ENCODE measurements around the gene MUC5AC. TPM values are rescaled to one million over a fixed set of nuclear protein-coding genes. Genes with fewer than 3 reads are reported as not detected.

The MUC5AC gene, protein sequence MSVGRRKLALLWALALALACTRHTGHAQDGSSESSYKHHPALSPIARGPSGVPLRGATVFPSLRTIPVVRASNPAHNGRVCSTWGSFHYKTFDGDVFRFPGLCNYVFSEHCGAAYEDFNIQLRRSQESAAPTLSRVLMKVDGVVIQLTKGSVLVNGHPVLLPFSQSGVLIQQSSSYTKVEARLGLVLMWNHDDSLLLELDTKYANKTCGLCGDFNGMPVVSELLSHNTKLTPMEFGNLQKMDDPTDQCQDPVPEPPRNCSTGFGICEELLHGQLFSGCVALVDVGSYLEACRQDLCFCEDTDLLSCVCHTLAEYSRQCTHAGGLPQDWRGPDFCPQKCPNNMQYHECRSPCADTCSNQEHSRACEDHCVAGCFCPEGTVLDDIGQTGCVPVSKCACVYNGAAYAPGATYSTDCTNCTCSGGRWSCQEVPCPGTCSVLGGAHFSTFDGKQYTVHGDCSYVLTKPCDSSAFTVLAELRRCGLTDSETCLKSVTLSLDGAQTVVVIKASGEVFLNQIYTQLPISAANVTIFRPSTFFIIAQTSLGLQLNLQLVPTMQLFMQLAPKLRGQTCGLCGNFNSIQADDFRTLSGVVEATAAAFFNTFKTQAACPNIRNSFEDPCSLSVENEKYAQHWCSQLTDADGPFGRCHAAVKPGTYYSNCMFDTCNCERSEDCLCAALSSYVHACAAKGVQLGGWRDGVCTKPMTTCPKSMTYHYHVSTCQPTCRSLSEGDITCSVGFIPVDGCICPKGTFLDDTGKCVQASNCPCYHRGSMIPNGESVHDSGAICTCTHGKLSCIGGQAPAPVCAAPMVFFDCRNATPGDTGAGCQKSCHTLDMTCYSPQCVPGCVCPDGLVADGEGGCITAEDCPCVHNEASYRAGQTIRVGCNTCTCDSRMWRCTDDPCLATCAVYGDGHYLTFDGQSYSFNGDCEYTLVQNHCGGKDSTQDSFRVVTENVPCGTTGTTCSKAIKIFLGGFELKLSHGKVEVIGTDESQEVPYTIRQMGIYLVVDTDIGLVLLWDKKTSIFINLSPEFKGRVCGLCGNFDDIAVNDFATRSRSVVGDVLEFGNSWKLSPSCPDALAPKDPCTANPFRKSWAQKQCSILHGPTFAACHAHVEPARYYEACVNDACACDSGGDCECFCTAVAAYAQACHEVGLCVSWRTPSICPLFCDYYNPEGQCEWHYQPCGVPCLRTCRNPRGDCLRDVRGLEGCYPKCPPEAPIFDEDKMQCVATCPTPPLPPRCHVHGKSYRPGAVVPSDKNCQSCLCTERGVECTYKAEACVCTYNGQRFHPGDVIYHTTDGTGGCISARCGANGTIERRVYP (N-terminal part only)
- total RNA-seq = not detected in 2 replicates

DNA sequence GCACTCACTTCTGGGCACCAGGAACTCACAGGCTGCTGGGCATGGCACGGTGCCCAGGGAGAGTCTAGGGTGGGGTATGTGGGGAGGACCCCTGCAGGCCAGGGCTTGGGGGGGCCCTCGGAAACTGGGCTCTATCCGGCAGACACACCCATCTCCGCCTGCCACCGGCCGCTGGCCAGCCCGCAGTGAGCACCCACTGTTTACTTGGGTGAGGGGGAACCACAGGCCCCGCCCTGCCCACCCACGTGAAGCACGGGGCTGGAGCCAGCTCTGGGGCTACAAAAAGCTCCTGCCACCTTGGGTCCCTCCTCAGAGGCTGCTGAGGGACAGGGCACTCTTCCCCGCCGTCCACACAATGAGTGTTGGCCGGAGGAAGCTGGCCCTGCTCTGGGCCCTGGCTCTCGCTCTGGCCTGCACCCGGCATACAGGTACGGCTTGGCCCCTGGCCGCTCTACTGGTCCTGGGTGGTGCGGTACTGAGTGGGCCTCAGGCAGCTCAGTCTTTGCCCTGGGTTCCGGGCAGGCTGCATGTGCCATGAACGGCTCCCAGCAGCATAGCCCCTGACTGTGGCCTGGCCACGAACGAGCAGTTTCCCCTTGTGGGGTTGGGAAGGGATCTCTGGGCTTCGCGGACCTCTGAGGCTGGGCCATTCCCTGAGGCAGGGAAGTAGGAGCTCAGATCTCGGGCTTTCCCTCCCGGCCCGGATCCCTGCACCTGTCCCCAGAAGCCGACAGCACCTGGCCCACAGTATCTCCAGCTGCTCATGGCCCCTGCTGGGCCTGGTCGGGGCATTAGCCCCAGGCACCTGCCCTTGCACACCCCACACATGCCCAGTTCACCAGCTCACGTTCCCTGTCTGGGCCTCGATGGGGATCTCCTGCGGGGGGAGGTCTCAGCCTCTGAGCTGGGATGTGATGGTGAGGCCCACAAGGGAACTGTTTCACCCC lies at the start of gene MUC5AC:
Gene MUC5AC, plus strand, starts transcription at position 309 of the 947 bp plus-strand sequence. Its CDS starts 47 bp downstream, at position 356.
- intact Hi-C loops (cut with micrococcal nuclease) = no loop called here

DNA sequence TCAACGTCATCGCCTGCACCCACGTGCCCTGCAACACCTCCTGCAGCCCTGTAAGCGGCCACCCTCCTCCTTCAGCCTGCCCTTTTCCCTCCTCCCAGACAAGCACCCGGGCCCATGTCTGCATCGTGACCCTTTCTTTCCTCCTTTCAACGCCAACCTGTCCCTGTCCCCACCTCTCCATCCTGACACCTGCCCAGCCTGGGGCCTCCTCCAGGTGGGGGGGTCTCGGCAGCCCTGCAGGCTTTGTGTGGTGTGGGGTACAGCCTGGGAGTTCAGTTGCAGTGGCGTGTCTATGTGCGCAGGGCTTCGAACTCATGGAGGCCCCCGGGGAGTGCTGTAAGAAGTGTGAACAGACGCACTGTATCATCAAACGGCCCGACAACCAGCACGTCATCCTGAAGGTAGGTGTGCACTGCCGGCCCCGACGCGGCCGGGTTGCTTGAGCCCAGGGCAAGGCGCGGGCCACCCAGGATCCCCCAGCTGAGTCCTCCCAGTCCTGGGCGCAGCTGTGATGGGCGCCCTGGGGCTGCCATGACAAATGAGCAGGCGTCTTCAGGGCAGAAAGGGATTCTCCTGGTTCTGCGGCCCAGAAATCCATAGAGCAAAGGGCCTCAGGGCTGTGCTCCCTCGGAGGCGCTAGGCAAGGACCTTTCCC lies 49.4 kb upstream of the MUC5AC start:
- intact Hi-C loops (cut with micrococcal nuclease) = no loop called here

DNA sequence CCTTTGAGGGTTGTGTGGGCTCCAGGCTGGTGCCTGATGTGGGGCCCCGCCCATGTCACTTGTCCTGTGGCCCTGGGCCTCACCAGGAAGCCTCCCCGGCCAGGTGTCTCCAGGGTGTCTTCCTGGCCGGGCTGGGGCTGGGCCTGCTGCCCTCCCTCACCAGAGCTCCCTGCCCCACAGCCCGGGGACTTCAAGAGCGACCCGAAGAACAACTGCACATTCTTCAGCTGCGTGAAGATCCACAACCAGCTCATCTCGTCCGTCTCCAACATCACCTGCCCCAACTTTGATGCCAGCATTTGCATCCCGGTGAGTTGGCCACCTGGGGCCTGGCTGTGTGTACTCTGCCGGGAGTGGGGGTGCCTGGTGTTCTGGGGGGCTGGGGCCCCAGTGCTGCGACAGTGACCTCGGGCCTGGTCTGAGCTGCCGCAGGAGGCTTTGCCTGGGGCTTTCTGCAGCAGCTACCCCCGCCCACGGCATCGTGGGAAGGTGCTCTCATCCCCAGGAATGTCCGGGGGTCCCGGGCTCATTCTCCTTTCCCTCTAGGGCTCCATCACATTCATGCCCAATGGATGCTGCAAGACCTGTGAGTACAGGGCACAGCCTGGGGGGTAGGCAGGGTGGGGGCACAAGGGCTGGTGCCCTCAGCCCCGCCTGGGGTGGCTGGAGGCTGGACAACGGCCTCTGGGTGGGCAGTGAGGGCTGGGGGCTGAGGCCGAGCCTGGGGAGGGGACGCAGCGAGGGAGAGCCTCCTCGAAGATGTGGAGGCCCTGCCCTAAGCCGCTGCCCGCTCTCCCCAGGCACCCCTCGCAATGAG lies 48.4 kb upstream of the MUC5AC start:
- intact Hi-C loops (cut with micrococcal nuclease) = no loop called here

DNA sequence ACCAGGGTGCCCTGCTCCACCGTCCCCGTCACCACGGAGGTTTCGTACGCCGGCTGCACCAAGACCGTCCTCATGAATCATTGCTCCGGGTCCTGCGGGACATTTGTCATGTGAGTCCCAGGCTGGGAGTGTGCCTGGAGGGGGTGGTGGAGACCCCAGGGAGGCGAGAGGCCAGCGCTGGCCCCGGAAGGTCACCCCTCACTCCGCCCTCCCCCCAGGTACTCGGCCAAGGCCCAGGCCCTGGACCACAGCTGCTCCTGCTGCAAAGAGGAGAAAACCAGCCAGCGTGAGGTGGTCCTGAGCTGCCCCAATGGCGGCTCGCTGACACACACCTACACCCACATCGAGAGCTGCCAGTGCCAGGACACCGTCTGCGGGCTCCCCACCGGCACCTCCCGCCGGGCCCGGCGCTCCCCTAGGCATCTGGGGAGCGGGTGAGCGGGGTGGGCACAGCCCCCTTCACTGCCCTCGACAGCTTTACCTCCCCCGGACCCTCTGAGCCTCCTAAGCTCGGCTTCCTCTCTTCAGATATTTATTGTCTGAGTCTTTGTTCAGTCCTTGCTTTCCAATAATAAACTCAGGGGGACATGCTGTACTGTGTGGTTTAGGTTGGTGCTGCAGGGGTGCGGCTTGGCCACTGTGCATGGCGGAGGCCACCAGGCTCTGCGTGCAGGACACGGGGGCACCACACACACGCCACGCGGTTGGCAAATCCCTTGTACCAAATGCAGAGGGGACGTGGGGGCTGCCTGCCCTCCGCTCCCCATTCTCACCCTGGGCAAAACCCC lies 47.6 kb upstream of the MUC5AC start:
- intact Hi-C loops (cut with micrococcal nuclease) = loop anchor here (10.0 kb wide), 1 partner anchor 465 kb away; the partner anchor contains the start of gene DUSP8

DNA sequence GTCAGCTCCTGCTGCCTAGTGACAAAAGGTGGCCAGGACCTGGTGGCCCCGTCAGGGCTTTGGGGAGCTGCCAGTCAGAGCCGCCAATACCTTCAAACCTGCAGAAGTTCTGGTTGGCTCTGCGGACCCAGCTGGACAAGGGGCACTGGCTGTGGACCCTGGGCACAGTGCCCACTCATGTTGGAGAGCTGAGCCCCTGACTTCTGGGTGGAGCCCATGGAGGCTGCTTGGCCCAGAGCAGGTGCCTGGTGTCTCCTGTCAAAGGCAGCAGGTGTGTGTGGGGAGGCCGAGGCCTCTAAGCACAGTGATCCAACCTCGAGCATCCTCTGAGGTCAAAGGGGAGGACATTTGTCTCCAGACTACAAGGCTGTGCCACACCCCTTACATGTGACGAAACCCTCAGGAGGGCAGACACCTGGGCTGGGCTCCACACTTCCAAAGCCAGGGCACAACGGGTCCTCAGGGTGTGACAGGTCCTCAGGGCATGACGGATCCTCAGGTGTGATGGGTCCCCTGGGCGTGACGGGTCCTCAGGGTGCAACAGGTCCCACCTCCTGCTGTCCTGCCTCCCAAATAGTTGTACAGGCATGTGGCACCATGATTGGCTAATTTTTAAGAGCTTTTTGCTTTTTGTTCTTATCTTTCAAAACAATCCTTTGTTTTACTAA lies 46.1 kb upstream of the MUC5AC start:
- intact Hi-C loops (cut with micrococcal nuclease) = loop anchor here (10.0 kb wide), 1 partner anchor 463 kb away; the partner anchor contains the start of gene DUSP8

DNA sequence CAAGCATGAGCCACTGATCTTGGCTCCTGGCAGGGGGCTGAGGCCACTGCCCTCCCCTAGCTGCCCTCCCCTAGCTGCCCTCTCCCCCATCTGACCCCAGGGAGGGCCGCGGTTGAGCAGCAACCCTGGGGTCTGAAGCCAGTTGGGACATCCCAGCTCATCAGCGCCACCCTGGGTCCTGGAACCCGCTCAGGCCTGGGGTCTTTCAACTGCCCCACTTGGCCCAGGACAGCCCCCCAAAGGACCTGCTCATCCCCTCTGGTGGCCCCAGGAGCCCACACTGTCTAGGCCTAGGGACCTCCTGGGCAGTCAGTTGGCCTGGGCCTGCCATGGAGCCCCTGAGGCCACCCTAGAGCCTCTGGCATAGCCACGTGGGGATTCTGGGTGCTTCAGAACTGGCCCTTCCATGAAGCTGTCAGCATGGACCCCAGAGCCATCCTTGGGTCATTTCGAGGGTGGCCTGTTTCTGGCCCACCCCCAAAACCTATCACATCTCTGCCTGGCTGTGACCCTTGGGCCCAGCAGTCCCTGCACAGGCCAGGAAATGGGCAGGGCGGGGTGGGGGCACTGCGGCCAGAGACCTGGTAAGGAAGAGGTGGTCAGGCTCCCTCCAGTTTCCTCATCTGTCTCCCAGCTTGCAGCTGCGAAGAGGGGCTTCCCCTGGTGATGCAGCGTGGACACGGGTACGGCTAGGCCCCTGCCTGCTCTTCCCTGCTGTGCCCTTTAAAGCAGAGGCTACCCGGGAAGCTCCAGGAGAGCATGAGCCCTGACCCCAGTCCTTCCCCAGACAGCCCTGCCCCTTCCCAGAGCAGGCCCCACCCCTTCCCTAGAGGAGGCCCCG lies 45.2 kb upstream of the MUC5AC start:
- intact Hi-C loops (cut with micrococcal nuclease) = loop anchor here (10.0 kb wide), 1 partner anchor 462 kb away; the partner anchor contains the start of gene DUSP8

DNA sequence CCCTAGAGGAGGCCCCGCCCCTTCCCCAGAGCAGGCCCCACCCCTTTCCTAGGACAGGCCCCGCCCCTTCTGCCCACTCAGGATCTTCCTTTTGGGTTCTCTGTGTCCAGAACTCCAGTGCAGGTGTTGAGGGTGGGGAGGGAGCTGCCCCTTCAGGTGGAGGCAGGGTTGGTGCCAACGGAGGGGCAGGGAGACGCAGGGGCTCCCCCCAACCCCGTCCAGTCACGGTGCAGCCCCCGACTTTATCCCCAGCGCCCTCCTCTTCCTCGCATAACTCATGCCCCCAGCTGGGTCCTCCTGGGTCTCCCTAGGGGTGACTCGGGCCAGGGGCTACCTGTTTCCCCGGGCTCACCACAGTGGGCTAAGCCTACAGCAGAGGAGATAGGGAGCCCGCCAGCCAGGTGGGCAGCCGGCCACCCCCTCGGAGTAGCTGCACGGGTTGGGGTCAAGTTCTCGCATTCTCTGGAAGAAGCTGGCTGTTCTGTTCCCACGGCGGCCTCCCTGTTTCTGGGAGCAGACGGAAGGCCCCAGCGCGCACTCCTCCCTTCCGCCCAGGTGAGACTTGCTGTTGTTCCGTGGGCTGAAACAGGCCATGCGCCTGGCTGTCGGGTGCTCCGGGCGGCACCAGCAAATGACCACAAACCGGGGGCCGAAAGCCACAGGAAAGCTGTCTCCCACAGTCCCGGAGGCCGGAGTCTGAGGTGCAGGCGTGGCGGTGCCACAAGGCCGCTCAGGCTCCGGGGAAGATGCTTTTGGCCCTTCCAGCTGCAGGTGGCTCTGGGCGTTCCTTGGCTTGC lies 44.1 kb upstream of the MUC5AC start:
- intact Hi-C loops (cut with micrococcal nuclease) = loop anchor here (10.0 kb wide), 1 partner anchor 461 kb away; the partner anchor contains the start of gene DUSP8

DNA sequence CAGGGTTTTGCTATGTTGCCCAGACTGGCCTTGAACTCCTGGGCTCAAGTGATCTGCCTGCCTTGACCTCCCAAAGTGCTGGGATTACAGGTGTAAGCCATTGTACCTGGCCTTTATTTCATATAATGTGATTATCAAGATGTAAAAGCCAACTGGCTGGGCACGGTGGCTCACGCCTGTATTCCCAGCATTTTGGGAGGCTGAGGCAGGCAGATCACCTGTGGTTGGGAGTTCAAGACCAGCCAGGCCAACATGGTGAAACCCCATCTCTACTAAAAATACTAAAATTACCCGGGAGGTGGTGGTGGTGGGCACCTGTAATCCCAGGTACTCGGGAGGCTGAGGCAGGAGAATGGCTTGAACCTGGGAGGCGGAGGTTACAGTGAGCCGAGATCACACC lies 42.5 kb upstream of the MUC5AC start:
- intact Hi-C loops (cut with micrococcal nuclease) = loop anchor here (10.0 kb wide), 1 partner anchor 460 kb away; the partner anchor contains the start of gene DUSP8

DNA sequence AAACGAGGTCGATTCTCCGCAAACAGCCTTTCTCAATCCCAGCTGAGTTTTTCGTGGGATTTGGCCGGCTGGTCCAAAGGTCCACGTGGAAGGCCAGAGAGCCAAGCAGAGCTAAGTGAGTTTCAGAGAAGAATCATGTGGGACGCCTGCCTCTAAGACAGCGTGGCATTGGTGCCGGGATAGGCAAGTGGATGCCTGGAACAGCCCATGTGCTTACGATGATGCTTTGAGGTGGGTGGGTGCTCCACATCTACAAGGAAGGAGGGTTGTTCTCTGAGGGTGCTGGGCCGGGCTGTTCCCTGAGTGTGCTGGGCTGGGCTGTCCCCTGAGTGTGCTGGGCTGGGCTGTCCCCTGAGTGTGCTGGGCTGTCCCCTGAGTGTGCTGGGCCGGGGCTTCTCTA lies 41.6 kb upstream of the MUC5AC start:
- intact Hi-C loops (cut with micrococcal nuclease) = loop anchor here (10.0 kb wide), 1 partner anchor 459 kb away; the partner anchor contains the start of gene DUSP8

DNA sequence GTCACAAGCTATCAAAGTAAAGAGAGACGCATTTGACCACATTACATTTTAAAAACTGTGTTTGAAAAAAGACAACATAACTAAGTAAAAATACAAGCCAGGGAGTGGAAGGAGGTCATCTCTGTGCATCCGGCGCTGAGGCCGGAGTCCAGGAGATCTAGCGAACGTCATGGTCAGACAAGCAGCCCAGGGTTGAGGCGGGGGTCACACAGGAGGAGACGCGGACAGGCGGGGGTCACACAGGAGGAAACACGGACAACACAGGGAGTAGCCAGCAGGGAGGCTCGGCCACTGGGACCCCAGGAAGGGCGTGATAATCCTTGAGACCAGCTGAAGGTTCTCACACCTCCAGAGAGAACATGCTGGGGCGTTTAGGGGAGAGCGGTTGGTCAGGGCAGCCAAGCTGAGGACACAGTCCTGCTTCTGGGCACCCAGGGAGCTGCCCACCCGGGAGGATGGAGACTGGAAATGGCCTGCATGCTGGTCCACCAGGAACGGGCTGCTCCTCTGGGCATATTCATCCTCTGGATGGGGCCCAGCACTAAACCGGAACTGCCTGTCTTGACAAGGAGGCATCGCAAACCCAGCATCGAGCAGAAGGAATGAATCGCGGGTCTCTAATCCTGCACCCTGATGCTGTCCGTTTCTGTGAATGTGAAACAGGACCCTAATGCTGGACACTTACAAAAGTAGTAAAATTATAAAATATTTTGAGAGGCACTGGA lies 40.9 kb upstream of the MUC5AC start:
- intact Hi-C loops (cut with micrococcal nuclease) = loop anchor here (10.0 kb wide), 1 partner anchor 458 kb away; the partner anchor contains the start of gene DUSP8

DNA sequence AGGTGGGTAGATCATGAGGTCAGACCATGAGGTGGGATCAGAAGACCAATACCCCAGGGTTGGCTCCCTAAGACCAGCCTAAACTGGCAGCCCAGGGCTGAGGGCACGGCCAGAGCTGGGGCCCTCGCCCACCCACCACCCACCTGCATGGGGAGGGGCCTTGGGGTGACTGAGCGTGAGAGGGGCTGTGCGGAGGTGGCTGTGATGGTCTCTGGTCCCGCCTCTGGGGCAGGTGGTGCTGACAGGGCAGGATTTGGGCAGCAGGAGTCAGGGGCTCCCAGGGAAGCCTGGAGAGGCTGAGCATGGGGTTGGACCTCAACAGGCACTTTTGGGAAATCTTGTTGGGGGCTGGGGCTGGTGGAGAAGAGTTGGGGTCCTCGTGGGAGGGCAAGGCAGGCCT lies 39.8 kb upstream of the MUC5AC start:
- intact Hi-C loops (cut with micrococcal nuclease) = loop anchor here (10.0 kb wide), 1 partner anchor 457 kb away; the partner anchor contains the start of gene DUSP8

DNA sequence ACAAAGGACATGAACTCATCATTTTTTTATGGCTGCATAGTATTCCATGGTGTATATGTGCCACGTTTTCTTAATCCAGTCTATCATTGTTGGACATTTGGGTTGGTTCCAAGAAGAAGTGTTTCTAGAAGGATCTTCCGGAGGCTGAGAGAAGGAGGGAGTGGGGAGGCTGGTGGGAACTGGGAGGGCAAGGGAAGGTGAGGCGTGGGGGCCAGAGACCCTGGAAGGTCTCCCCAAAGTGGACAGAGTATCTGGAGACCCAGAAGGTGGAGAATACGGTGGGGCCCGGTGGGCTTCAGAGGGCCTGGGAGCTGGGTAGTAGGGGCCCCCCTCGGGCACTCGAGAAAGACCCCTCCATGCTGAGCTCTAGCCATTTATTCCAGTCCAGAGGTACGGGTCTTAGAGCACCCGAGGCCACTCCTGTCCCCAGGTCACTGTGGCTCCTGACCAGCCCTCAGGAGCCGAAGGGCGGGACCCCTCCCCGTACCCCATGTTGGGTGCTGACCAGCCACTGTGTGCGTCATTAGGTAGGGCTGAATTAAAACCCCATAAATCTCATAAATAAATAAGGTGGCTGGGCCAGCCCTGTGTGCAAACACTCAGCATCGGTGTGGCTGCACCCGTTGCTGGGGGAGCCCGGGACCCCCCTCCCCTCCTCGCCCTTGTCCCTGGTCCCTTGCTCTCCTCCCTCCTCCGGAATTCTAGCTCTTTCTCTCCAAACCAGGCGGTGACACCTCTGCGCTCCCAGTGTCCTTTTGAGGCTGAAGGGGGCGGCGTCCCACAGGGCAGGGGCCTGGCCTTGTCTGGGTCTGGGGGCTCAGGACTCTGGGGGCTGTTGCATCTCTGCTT lies 38.8 kb upstream of the MUC5AC start:
- intact Hi-C loops (cut with micrococcal nuclease) = loop anchor here (10.0 kb wide), 1 partner anchor 456 kb away; the partner anchor contains the start of gene DUSP8

DNA sequence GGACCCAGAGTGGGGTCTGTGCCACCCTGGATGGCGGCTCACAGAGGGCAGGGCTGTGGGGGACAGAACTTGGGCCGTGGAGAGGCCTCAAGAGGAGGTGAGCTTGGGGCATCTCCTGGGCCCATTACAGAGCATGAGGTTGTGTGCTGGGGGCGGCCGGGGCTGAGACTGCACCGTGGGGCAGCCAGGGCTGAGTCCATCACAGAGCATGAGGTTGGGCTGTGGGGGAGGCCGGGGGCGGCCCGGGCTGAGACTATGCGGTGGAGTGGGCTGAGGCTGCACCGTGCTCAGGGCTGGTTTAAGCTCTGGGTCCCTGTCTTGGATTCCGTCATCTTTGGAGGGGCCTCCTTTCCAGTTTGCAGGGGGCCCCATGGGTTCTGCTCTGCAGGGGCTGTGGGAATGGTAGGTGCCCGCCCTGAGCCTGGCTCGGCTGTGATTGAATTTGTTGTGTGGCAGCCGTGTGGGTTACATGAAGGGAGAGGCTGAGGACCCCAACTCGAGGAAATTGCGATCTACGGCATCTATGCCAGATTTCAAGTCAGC lies 38.1 kb upstream of the MUC5AC start:
- intact Hi-C loops (cut with micrococcal nuclease) = loop anchor here (10.0 kb wide), 1 partner anchor 455 kb away; the partner anchor contains the start of gene DUSP8
